ENCODE data around the gene PPP1R15A.

GRCh38 chr19:48881741-48882657, 9.8 kb downstream of the PPP1R15A start:
- TF ChIP-seq CTCF (IDR thresholded peaks at IDR 0.05; ENCODE audit: borderline replicate concordance, extremely low read depth, low read length, poor library complexity, severe bottlenecking) (no peak), EZH2 (IDR thresholded peaks at IDR 0.05; ENCODE audit: borderline replicate concordance, low read depth, low read length, severe bottlenecking) (no peak)

All from DND-41 (cell line).